HG02623 (cell line): Measurements from ENCODE around the gene SSBP3.
A peak's percentile ranks its signal among the peaks of the same experiment; 100 is the strongest.
"Not testable (repeated sequence)": the region's sequence is repeated elsewhere in the genome, so short reads cannot be mapped to it uniquely, and the experiment has no call there.

Source experiments
- ATAC-seq: cut with Tn5 transposase; IDR thresholded peaks from one replicate; pipeline ENCODE4 v1.9.1; 2021; ENCODE audit warnings: moderate library complexity; ENCODE audit not compliant: unreplicated experiment

SSBP3 gene

DNA sequence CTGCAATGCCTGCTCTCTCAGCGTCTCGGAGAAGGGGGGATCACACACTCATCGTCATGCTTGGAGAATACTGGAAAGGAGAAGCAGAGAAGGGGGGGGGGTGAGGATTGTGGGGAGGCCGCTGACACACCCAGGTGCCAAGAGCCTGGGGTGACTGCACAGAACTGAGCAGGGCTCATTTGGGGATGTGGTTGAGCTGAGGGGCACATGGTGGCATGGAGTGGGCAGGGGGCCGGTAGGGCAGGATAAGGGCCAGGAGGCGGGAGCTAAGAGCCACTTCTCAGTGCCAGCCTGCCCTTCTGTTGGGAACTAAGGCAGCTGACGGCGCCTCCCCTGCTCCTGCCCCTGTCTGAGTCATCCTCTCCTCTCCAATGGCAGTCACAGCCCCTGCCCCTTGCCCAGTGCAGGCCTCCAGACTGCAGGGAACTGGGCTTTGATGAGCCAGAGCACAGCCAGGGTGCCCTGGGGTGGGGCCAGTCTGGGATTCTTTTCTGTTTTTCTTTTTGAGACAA is 179.0 kb downstream of the SSBP3 start:
- no peak for ATAC-seq

GRCh38 chr1:54225986-54226559 is 180.1 kb downstream of the SSBP3 start:
- ATAC-seq, result no peak

DNA sequence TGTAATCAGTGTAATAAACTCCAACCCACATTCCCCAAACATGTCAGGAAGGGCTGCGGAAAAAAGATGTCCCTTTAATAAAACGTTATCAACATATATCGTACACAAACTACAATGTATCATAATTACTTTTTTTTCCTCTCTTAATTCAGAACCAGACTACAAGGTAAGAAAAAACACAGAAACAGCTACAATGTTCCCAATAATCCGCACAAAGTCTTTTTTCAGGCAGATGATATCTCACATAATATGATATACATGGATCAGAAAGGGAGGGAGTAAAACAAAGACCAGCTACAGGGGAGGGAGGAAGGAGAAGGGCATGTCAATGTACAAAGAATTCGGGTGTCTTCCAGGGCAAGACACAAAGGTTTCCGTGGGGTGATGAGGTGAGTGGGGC is 180.8 kb downstream of the SSBP3 start:
- ATAC-seq, result no peak

DNA sequence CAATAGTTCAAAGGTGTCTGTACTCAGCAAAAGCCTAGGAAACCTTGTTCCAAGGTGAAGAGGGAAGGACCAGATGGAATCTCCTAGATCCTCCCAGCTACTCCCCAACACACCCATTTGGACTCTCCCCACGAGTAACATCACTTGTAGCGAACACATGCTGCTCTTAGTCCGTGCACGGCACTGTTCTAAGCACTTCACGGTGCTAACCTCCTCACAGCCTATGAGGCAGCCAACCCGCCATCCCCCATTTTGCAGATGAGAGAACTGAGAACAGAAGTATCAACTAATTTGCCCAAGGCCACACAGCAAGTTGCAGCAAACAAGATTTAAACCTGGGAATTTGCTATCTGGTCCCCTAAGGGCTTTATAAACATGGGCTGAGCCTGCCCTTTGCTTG is 182.0 kb downstream of the SSBP3 start:
- ATAC-seq, result no peak

- no peak for ATAC-seq
Observed at GRCh38 chr1:54223441-54224202, 182.6 kb downstream of the SSBP3 start.

DNA sequence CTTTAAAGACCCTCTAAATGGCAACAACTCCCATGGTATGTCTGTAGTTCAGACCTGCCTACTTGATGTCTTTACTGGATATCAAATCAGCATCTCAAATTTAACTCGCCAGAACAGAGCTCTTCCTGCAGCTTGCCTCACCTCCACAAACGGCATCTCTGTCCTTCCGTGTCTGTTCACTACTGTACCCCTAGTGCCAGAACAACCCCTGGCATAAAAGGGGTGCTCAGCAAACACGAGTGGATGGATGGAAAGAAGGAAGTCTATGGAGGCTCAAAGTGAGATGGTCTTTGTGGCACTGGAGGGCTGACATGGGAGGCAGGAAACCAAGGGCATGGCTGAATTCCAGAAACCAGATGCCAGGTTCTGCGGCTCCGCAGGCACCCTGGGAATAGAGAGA is 183.5 kb downstream of the SSBP3 start:
- no peak for ATAC-seq

DNA sequence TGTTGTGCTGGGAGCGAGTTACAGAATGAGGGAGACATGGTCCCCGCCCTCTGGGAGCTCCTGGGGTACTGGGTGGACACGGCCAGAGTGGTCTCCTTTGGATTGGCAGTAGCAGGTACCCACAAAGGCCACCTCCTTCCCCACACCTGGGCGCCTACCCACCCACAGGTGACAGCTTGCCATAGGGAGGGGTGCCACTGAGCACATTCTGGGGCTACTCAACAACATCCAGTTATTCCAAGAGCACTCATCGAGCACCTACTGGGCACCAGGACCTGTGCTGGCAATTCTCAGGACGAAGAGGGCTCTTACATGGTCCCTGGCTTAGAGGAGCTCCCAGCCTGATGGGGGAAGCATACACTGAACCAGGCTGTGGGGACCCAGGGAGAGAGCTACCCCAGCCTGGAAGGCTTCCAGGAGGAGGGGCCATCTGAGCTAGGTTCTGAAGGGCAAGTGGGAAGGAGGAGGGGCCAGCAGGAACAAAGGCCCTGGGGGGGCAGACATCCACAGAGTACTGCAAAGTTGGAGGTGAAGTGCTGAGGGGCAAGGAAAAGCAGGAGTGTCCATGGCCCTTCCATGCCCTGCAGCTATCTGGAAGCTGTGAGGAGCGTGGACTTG is 184.2 kb downstream of the SSBP3 start:
- ATAC-seq, result no peak

GRCh38 chr1:54221113-54221834 is 184.9 kb downstream of the SSBP3 start:
- ATAC-seq, result no peak

DNA sequence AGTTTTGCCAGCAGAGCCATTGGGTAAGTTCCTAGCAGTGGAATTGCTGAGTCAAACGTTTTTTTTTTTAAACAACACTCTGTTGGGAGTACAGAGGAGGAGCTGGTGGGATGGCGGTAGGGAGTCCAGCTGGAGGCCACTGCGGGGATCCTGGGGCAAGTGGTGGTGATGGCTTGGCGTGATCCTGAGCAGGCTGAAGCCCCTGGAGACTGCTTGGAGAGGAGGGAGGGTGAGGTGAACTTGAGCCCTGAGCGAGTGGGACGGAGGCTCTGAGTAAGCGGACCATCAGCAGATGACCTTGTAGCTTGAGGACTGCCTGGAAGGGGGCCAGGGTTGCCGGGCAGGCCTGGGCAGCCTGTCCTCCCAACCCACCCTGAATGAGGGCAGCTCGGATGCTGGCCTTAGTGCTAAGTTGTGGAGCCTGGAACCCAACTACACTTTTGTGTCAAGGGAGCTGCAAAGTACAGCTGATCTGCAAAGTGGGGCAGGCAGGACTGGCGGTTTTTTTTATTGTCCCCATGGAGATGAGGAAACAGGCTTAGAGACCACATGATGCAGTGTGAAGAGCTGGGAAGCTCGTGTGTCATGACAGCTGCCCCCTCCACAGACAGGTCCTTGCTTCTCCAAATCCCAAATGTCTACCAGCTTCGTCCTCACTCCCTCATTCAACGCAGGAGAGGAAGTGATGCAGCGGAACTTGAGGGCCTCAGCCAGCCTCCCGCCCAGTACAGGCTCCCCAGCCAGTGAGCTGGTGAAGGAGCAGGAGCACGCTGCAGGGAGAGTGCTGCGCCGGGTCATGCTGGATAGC is 186.0 kb downstream of the SSBP3 start:
- ATAC-seq, result no peak

DNA sequence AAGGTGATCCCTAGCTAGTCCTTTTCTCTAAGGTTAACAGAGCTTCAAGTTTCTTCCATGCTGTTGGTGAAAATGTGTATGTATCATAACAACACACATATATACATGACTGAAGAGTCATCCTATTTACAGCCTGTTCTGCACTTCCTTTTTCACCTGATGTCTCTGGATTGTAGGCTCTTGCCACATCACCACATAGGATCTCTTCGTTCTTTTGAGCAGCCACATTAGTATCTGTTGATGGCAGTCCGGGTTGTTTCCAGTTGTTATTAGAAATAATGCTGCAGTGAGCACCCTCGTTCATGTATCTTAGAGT is 186.5 kb downstream of the SSBP3 start:
- no peak for ATAC-seq

DNA sequence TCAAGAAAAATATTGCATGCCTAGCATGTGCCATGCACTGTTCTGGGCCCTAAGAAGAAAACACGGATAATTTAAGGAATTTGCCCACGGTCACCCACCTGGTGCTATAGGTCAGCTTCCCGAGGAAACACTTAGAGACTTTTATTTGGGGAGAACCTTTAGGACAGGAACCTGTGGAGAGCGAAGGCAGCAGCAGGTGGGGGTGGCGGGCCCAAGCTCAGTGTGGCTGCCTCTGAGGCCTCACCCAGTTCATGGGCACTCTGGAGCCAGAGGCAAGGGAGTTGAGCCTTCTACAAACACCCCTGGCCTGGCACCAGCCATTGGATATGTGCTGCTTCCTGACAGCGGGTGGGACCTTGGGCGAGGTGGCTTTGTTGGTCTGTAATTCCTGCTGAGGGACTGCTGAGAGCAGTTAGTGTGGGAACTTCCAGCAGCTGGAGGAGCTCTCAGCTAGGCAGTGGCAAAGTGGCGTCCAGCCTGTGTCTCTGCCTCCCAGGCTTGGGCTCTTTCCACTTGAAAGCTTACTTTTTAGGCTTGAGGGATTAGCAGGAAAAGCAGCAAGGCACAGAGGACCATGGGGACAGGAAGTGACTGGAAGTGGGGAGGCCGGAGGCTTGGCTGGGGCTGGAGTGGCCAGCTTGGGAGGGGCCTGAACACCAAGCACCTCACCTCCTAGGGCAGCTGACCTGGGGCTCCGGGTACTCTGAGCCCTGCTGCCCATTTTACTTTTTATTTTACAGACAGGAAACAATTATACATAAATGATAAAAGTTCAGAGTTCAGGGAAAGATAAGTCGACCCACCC is 187.1 kb downstream of the SSBP3 start:
- no peak for ATAC-seq

DNA sequence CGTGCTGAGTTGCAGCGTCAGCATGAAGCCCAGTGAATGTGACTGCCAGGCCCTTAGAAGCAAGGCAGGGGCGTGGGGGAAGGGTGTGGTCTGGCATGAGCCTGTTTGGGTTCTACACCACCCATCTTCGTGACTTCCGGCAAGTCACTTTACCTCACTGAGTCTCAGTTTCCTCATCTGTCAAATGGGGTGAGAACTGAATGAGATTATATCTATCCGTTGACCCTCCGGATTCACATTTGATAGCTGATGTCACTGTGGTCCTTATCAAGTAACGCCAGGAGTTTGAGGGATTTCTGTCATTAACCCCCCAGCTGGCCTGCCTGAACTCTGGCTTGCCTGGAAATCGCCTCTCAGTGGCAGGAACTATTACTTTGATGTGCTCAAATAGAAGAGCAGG is 190.7 kb downstream of the SSBP3 start:
- no peak for ATAC-seq

GRCh38 chr1:54212872-54213271 is 193.3 kb downstream of the SSBP3 start:
- ATAC-seq, result no peak

- not testable (repeated sequence) for ATAC-seq
Observed at GRCh38 chr1:54207896-54208295, 198.3 kb downstream of the SSBP3 start.

- no peak for ATAC-seq
Observed at GRCh38 chr1:54207287-54207686, 198.9 kb downstream of the SSBP3 start.

- no peak for ATAC-seq
Observed at GRCh38 chr1:54204199-54204598, 202.0 kb downstream of the SSBP3 start.

- ATAC-seq, result no peak
Observed at GRCh38 chr1:54200519-54200997, 205.6 kb downstream of the SSBP3 start.

- peak; percentile 96 for ATAC-seq
Observed at GRCh38 chr1:54199765-54200518, 206.3 kb downstream of the SSBP3 start, which contains the start of the genes CYB5RL and MRPL37. Gene CYB5RL (minus strand): TSS chr1:54200030. CDS start chr1:54195616, 4,414 bp downstream. Gene MRPL37 (plus strand): TSS chr1:54200167. CDS start chr1:54200244, 77 bp downstream.
